GM21423 (cell line): ENCODE results near the gene LDB3.

Experiments used
- ATAC-seq: cut with Tn5 transposase; IDR thresholded peaks from one replicate; pipeline ENCODE4 v1.9.1; 2021; ENCODE audit warnings: mild to moderate bottlenecking, moderate library complexity; ENCODE audit not compliant: unreplicated experiment

The LDB3 gene

DNA sequence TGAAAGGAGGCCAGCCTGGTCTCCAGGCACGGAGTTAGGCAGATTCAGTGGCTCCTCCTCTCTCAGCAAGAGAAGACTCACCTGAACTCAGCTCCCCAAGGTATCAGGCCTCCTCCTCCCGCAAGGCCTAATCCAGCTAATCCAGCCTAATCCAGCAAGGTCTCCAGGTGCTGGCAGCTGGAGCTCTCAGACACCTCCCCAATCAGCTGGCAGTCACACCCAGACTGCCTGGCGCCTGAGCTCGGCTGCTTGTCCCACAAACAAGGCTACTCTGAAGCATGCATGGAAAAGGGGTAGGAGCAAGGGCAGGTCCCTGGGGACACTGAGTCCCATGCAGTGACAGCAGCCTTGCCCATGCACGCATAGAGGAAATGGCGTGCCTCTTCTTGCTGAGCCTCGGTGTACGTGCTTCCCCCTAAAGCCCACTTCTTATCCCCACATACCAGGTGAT, 17.3 kb upstream of the LDB3 start:
- no peak for ATAC-seq

DNA sequence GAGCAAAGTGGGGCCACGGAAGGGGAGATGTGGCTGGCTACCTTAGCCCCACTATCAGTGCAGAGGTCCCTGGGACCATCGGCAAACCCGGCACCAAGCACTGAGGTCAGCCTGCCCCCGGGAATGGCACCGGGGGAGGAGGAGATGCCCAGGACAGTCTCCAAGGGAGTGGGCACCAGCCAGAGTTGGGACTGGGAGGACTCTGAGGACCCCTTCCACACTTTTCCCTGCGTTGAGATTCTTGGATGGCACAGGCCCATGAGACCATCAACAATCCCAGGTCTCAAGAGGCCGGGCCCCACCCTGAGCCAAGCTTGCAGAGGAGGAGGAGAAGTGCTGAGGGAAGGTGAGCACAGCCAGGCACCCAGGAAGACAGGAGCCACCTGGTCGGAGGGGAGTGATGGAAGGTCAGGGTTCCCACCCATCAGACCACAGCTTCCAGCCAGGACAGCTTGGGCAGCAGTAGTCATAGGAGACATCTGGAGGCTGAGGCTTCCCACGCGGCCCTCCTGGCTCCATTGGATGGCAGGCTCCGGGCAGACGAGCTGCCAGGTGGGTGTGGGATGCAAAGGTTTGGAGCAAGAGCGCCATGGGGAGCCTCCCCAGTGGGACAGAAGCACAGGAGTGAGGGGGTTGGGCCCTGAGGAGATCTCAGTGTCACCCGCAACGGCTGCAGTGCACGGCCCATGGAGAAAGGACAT, 16.5 kb upstream of the LDB3 start:
- no peak for ATAC-seq

DNA sequence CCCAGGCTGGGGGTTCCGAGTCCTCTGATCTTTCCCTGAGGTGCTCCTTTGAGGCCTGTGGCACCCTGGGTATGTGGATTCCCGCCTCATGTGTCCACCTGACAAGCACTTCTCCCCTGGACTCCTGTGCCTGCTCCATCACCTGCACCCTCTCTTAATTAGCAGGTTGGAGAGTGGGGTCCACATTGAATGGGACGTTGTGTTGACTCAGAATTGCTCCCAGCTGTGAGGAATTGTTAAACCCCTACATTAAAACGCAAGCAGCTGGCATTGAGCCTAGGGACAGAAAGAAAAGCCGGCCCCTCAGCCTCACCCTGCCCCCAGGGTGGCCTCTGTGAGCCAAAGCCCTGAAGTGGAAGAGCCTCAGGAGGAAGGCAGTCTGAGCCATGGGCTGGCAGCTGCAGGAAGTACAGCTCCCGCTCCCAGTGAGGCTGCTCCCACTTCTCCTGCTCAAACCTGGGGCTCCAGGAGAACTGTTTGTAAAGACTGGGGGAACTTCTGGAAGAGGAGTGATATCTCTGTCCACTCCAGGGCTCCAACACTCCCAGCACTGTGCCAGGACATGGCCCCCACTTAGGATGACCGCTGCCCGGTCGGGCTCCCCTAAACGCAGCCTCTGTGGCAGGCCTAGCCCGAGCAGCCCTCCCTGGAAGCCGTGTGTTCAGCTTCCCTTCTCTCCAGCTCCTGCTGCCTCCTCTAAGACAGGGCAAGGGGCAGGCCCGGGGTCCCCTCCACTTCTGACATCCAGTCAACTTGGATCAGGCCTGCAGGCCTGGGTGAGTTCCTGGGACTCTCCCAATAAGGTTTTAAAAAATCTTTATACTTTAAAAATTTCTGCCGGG, 15.7 kb upstream of the LDB3 start:
- no peak for ATAC-seq

DNA sequence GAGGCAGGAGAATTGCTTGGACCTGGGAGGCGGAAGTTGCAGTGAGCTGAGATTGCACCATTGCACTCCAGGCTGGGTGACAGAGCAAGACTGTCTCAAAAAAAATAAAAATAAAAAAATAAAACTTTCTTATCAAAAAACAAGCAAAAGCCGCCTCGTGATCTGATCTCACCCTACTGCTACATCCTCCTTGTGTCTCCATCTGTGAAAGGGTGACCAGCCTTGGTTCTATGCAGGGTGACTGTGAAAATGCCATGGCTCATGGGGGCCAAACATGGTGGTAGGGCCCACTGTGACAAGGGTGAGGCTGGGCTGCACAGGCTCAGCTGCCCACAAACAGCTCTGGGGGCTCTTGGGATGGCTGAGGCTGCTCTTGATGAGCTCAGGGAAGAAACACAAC, 14.9 kb upstream of the LDB3 start:
- no peak for ATAC-seq

DNA sequence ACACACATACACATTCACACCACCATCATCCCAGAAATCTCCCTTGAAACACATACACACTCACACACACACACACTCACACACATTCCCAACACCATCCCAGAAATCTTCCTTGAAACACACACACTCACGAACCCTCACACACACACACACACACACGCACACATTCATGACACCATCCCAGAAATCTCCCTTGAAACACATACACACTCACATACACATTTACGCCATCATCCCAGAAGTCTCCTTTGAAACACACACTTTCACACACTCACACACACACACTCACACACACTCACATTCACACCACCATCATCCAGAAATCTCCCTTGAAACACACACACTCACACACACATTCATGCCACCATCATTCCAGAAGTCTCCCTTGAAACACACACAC, 14.3 kb upstream of the LDB3 start:
- ATAC-seq: no peak

DNA sequence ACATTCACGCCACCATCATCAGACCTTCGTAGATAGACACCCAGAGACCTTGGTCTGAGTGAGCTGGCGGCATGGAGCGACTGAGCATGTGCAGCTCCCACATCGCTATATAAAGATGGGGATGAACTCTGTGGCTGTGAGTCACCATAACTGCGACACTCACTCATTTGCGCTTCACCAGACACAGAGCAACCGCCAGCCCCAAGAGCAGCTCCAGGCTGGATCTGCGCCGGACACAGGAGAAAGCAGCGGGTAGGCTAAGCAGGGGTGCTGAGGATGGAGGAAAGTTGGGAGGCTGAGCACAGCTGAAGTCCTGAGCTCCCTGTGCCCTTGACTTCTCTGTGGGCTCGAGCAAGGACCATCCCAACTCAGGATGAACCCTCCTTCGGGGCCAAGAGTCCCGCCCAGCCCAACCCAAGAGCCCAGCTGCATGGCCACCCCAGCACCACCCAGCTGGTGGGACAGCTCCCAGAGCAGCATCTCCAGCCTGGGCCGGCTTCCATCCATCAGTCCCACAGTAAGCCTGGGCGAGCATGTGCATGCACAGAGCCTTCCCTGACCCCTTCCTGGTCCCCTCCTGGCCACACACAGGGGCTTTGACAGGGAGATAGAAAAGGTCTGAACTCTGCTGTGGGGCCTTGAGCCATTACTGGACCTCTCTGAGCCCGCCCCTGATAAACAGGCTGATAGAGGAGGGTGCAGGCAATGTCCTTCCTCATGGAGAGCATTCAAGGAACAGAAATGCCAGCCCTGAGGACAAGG, 13.7 kb upstream of the LDB3 start, which contains the start of gene OPN4:
Gene OPN4, plus strand, starts transcription at position 137 of the 762 bp plus-strand sequence. Its CDS starts 237 bp downstream, at position 374.
- no peak for ATAC-seq

DNA sequence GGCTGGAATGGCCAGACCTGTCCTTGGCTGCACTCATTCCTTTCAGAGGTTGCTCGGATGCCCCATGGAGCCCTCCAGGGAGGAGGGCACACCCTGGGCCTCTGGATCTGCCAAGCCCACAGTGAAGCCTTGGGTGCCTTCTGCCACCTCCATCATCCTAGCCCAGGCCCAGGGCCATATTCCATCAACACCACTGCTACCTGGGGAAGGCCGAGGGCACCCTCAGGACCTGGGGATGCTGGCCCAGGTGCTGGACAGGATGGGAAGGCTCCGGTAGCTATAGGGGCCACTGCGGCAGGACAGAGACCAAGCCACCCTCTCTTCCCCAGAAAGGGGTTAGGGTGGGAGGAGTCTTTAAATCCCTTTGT, 13.2 kb upstream of the LDB3 start:
- ATAC-seq: no peak

DNA sequence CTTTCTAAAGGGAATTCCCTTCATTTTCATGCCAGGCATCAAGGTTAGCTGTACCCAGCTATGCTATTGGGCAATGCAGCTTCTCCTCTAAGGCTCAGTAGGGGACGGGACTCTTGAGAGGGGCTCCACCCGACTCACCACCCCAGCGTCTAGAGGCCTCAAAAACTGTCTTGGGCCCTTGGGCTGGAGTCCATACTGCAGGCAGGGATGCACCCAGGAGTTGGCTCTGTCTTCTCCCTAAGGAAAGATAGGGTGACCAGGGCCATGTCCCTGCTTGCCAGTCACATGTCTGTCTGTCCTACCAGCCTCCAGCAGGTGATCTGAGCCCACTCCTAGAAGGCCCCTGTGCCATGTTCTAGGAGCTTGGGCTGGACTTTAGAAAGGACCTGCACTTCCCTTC, 12.7 kb upstream of the LDB3 start:
- no peak for ATAC-seq

DNA sequence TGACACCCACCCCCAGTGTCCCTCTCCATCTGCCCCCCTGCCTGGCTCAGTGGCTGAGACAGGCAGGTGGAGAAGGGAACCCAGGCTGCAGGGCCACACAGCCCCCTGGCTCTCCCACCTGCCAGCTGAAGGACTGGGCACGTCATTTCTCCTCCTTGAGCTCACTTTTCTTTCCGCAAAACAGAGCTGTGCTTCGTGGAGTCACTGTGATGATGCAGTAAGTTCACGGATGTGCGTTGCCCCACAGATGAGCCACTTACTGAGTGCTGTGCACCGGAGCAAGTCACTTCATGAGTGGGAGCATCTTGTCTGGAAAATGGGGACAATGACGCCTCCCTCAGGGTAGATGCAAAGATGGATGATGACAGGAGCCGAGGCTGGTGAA, 11.3 kb upstream of the LDB3 start:
- ATAC-seq: no peak

DNA sequence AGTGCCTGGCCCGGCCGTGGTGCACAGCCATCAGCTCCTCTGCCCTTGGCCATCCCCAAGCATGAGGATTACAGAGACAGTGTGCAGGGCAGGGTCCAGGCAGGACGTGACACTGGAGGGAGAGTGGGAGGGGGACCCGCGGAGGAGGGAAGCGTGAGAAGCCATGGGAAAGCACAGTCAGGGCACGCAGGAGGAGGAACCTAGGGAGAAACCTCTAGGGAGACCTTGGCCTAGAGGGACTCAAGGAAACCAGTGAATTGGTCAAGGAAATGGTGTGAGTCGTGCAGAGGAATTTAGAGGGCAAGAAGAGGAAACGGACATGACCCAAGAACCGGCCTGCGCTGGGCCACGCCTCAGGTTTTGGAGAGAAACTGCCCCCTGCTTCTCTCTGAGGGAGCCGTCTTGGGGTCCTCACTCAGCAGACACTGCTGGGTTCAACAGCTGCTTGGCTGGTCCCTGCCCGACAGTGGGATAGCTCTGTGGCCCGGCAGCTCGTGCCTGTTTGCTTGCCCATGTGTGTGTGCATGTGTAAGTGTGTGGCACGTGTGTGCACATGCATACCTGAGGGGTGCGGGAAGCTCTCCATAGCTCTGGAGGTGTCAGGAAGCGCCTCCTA, 10.8 kb upstream of the LDB3 start:
- ATAC-seq: no peak

DNA sequence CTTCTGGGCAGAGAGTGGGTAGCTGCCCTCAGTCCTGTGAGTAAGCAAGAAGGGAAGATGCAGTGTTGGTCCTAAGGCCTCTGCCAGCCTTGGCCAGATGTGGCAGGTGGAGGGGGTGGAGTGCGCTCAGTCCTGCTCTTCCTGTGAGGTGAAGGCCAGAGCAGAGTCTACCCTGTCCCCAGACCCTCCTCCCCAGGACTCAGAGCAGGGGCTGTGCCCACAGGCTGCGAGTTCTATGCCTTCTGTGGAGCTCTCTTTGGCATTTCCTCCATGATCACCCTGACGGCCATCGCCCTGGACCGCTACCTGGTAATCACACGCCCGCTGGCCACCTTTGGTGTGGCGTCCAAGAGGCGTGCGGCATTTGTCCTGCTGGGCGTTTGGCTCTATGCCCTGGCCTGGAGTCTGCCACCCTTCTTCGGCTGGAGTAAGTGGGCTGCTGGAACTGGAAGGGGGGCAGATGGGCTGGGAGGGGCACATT, 10.0 kb upstream of the LDB3 start:
- no peak for ATAC-seq

DNA sequence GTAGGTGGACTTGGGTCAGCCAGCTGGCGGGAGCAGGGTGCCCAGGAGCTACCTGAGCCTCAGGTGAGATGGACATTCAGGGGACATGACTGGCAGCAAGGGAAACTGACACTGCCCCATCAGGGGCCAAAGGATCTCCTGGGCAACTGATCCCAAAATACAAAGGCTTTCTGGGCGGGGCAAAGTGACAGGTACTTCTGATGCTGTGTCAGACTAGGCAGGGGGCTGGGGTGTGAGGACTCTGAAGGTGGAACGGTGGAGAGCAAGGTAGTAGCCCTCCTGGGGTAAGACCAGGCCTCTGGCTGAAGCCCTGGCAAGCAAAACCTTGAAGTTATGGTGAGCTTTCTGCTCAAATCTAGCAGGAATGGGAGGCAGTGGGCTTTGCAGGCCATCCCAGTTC, 9.6 kb upstream of the LDB3 start:
- ATAC-seq: no peak

DNA sequence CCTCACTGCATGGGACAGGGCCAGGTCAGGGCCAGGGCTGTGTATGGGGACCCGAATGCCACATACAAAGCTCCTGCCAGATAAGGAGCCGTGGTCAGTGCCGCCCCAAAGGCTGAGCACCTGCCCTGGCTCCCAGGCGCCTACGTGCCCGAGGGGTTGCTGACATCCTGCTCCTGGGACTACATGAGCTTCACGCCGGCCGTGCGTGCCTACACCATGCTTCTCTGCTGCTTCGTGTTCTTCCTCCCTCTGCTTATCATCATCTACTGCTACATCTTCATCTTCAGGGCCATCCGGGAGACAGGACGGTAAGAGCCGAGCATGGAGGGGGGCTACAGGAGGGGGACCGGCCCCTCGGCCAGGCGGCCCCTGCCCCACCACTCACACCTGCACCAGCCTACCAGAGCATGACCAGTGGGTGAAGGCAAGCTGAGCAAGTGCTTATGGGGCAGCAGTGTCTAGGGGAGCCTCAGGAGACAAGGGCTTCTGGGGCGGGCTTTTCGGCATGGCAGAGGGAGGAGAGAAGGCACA, 9.1 kb upstream of the LDB3 start:
- no peak for ATAC-seq

DNA sequence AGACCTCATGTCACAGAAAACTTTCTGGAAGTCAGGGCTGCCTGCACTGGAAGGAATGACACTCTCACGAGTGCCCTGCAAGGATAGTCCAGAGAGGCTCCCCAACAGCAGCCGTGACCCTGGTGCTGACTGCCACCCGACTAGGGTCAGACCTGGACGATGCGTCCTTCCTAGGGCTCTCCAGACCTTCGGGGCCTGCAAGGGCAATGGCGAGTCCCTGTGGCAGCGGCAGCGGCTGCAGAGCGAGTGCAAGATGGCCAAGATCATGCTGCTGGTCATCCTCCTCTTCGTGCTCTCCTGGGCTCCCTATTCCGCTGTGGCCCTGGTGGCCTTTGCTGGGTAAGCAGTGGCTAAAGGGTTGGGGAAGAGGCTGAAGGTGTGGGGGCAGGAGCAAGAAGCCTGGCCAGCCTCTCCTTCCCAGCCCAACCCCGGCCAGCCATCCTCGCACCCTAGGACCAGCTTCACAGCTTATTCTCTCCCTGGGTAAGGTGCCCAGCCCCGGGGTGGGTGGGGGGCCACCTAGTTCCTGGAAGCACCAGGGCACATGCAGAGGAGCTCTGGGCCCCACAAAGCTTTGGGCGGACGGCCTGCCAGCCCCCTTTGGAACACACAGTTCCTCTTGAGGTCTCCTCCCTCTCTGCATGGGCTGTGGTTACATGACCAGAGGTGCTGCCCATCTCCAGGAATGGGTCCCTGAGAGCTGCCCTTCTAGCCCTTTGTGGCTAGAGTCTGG, 8.4 kb upstream of the LDB3 start:
- no peak for ATAC-seq

DNA sequence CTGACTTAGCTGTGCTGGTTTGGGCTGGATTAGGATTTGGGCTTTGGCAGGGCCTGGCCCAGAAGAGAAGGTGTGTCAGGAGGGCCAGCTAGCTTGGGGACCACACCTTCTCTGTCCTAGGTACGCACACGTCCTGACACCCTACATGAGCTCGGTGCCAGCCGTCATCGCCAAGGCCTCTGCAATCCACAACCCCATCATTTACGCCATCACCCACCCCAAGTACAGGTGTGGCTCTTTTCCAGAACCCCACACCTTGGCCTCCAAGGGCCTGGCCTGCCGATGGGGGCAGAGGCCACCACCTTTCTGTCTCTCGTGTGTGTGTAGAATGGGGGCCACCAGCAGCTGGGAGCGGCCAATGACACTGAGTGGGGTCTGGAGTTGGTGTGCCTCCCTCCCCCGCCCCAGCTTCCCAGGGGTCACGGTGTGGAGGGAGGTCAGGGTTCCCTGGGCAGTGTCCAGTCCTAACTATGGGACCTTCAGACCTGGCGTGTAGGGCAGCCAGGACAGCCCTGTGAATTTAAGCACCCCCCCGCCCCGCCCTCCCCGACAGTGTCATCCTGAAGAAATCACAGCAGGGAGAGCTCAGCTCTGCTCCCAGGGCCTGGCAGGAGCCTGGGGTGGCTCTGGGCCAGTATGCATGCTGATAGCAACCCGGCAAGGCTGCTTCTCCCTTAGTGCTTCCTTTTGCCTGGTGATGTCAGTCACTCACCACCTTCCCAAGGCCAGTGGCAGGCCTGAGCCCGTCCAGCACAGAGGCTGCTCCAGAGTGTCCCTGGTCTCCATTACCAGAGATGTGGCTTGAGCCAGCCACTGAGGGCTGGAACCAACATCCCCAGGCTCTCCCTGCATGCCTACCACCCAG, 6.9 kb upstream of the LDB3 start:
- ATAC-seq: no peak

DNA sequence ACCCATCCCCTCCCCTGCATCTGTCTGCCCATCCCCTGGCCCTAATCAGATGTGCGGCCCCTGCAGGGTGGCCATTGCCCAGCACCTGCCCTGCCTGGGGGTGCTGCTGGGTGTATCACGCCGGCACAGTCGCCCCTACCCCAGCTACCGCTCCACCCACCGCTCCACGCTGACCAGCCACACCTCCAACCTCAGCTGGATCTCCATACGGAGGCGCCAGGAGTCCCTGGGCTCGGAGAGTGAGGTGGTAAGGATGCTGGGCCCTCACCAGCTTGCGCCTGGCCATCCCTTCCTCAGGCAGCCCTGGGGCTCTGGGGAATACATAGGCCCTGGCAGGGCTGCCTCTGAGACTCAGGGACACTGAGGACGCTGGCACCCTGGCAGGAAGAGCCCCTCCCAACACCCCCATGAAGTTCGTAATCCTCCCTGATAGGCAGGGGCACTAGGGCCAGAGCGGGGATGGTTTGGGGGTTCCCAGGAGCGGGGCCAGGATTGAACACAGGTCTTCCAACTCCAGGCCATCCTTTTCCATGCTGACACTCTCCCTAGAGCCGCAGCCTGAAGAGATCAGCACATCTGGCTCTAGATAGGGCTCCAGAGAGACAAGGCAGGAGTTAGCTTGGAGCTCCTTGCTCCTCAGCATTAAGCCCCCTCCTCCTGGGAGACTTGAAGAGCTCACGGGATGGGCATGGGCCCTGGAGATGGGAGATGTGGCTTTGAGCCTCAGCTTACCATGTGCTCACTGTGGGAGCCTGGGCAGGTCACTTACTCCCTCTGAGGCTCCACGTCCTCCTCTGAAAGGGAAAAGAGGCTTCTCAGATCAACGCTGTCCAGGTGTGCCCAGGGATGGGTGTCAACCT, 5.9 kb upstream of the LDB3 start:
- ATAC-seq: no peak

DNA sequence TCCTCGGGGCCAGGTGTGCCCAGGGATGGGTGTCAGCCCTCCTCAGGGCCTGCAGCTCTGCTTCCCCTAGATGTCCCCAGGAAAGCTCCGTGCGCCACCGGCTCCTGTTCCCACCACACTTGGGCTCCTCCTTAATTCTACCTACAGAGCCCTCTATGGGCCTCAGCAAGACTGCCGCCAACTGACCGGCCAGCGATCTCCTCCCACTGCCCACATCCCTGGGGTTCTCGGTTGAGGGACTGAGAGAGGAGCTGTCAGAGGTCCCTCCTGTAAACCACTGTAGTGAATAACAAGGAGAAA, 5.3 kb upstream of the LDB3 start:
- no peak for ATAC-seq

DNA sequence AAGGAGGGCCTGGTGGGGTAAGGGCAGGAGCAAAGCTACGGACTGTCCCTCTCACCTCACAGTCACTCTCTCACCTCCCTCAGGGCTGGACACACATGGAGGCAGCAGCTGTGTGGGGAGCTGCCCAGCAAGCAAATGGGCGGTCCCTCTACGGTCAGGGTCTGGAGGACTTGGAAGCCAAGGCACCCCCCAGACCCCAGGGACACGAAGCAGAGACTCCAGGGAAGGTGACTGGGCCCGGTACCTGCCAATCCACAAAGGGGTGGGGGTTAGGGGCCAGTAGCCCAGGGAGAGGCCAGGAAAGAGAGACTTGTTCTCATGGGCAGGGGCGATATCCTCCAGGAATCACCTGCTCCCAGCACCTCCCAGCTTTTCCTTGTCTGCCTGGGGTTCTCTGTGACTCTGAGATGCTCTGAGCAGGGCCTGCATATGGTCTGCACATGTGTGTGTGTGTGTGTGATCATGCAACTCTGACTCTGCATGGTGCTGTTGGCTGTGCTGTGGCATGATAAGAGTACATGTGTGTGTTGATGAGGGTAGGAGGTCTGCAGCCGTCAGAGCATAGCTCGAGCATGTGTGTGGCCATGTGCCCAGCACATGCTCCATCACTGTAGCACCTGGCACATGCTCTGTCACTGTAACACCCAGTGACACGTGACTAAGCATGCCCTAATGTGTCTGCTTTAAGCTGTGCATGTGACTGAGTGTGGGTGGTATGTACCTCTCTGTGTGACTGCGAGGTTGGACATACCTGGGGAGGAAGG, 4.6 kb upstream of the LDB3 start:
- ATAC-seq: no peak
